ENCODE data around the gene ZIC2.

GRCh38 chr13:99975626-99976025 is 6.0 kb upstream of the ZIC2 start:
- TF ChIP-seq, protein P1, sequence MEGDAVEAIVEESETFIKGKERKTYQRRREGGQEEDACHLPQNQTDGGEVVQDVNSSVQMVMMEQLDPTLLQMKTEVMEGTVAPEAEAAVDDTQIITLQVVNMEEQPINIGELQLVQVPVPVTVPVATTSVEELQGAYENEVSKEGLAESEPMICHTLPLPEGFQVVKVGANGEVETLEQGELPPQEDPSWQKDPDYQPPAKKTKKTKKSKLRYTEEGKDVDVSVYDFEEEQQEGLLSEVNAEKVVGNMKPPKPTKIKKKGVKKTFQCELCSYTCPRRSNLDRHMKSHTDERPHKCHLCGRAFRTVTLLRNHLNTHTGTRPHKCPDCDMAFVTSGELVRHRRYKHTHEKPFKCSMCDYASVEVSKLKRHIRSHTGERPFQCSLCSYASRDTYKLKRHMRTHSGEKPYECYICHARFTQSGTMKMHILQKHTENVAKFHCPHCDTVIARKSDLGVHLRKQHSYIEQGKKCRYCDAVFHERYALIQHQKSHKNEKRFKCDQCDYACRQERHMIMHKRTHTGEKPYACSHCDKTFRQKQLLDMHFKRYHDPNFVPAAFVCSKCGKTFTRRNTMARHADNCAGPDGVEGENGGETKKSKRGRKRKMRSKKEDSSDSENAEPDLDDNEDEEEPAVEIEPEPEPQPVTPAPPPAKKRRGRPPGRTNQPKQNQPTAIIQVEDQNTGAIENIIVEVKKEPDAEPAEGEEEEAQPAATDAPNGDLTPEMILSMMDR (IDR thresholded peaks at IDR 0.05), result no peak
- TF ChIP-seq POLR2A (IDR thresholded peaks at IDR 0.05), result no peak
